ENCODE results near the gene PMM2.
A peak's percentile ranks its signal among the peaks of the same experiment; 100 is the strongest.

The PMM2 gene

DNA sequence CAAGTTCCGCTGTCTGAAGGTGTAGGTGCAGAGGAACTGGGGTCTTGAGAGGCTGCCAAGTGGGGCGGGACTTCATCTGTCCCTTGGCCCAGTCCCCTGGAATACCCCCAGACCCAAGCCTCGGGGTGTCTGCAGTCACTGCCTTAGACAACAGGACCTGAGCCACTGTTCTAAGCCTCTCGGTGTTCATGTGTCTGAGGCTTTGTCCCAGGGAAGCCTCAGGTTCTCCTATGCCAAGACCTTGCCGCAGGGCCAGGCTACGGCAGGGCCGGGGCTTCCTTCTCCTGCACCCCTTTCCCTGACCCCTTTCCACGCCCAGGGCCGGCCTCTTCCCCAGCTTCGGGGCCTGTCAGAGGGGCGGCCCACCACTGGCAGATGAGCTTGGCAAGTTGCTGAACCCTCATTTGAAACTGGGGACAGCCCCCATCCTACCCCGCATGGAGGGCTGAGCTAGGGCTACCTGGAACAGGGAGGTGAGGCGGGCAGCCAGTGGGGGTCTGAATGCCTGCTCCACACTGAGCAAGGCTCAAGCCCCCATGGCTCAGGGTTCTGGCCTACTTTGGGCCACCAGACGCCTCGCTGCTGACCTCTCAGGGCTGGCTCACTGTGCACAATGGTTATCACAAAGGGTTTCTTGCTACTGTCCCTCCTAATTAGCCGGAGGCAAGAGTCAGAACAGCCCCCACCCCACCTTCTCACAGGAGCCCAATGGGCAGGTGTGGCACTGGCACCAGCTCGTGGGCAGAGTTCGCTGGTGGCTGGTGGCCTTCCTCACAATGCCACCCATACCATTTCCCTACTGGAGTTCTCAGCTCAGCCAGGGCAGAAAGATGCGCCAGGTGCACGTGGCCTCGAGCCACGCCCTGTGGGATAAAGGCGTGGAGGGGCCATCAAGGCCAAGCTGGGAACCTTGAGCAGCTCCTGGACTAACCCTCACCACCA, 91.6 kb downstream of the PMM2 start (continued):
- TF ChIP-seq AEBP2 (tag by site-specific recombination; IDR thresholded peaks at IDR 0.05; ENCODE audit: borderline replicate concordance) (no peak), ELK4 (IDR thresholded peaks at IDR 0.05; ENCODE audit: borderline replicate concordance, low read depth, low read length) (no peak)
- TF ChIP-seq, protein P1, sequence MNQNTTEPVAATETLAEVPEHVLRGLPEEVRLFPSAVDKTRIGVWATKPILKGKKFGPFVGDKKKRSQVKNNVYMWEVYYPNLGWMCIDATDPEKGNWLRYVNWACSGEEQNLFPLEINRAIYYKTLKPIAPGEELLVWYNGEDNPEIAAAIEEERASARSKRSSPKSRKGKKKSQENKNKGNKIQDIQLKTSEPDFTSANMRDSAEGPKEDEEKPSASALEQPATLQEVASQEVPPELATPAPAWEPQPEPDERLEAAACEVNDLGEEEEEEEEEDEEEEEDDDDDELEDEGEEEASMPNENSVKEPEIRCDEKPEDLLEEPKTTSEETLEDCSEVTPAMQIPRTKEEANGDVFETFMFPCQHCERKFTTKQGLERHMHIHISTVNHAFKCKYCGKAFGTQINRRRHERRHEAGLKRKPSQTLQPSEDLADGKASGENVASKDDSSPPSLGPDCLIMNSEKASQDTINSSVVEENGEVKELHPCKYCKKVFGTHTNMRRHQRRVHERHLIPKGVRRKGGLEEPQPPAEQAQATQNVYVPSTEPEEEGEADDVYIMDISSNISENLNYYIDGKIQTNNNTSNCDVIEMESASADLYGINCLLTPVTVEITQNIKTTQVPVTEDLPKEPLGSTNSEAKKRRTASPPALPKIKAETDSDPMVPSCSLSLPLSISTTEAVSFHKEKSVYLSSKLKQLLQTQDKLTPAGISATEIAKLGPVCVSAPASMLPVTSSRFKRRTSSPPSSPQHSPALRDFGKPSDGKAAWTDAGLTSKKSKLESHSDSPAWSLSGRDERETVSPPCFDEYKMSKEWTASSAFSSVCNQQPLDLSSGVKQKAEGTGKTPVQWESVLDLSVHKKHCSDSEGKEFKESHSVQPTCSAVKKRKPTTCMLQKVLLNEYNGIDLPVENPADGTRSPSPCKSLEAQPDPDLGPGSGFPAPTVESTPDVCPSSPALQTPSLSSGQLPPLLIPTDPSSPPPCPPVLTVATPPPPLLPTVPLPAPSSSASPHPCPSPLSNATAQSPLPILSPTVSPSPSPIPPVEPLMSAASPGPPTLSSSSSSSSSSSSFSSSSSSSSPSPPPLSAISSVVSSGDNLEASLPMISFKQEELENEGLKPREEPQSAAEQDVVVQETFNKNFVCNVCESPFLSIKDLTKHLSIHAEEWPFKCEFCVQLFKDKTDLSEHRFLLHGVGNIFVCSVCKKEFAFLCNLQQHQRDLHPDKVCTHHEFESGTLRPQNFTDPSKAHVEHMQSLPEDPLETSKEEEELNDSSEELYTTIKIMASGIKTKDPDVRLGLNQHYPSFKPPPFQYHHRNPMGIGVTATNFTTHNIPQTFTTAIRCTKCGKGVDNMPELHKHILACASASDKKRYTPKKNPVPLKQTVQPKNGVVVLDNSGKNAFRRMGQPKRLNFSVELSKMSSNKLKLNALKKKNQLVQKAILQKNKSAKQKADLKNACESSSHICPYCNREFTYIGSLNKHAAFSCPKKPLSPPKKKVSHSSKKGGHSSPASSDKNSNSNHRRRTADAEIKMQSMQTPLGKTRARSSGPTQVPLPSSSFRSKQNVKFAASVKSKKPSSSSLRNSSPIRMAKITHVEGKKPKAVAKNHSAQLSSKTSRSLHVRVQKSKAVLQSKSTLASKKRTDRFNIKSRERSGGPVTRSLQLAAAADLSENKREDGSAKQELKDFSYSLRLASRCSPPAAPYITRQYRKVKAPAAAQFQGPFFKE (tag by site-specific recombination; IDR thresholded peaks at IDR 0.05; ENCODE audit: borderline replicate concordance) = no peak

GRCh38 chr16:8889893-8890548, 92.4 kb downstream of the PMM2 start:
- POLR2A ChIA-PET = interaction anchor here (0.8 to 1.8 kb wide), 2 partner anchors 19 to 21 kb away, joined by 3 to 5 read pairs; partner anchors contain the start of gene CARHSP1
- H3K36me3 ChIP-seq (ENCODE audit: control insufficient read depth in 2 of 2, insufficient read depth in 1 of 2, low read length in 2 of 2) = peaks cover 12 to 75% of the 10 kb centered on the region in 2 experiments
- CTCF ChIA-PET = interaction anchor here (1.2 to 1.5 kb wide), 3 partner anchors 9 to 323 kb away, joined by 3 to 5 read pairs (median 4); no protein-coding TSS in a partner anchor
- no peaks in the 10 kb centered on the region for H3K4me1 ChIP-seq (ENCODE audit: control insufficient read depth, insufficient read depth, low read length)
- no peak overlapping the region for H3K27ac ChIP-seq (ENCODE audit: extremely low read depth, low read depth, low read length)
- no peak overlapping the region for H3K4me3 ChIP-seq (ENCODE audit: low read depth, low read length)
- TF ChIP-seq ZNF175 (tag by site-specific recombination; IDR thresholded peaks at IDR 0.05) (no peak), ZFHX2 (tag by site-specific recombination; conservative IDR thresholded peaks at IDR 0.05) (peak; percentile 13; the same call in 1 of the 2 replicates)
- no peaks in the 10 kb centered on the region for H3K9me3 ChIP-seq (ENCODE audit: control insufficient read depth, insufficient read depth, low read depth, low read length)

DNA sequence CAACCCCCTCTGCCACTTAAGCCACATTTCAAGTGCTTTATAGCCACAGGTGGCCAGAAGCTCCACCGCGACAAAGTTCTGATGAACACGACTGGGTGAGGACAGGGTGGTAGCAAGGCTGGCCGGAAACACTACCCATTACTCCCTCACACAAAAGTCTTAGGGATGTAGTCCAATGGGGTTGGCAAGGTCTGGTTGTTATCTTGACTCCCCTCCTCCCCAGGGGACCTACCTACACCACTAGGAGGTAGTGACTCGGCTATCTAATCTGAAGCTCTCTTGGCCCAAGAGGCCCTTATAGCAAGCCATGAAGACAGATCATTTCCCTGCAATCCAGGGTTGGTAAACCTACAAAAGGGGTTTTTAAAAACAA, 92.9 kb downstream of the PMM2 start:
- Histone ChIP-seq H3K36me3 (ENCODE audit: control insufficient read depth in 2 of 2, insufficient read depth in 1 of 2, low read length in 2 of 2) (peaks cover 12 to 80% of the 10 kb centered on the region in 2 experiments), H3K4me1 (ENCODE audit: control insufficient read depth, insufficient read depth, low read length) (no peaks in the 10 kb centered on the region), H3K4me3 (ENCODE audit: low read depth, low read length) (no peak overlapping the region), H3K27ac (ENCODE audit: extremely low read depth, low read depth, low read length) (no peak overlapping the region), H3K9me3 (ENCODE audit: control insufficient read depth, insufficient read depth, low read depth, low read length) (no peaks in the 10 kb centered on the region)
- peak; percentile 45 for TF ChIP-seq GLIS1 (tag by site-specific recombination; IDR thresholded peaks at IDR 0.05)
- TF ChIP-seq ZNF558 (tag by site-specific recombination; IDR thresholded peaks at IDR 0.05) = no peak
- 0 out of 2 replicates have a peak, but pooled peaks have one; percentile 12 for TF ChIP-seq SCRT1 (tag by site-specific recombination; IDR thresholded peaks at IDR 0.05; ENCODE audit: borderline replicate concordance)
- TF ChIP-seq GLI2 (tag by site-specific recombination; IDR thresholded peaks at IDR 0.05; ENCODE audit: borderline replicate concordance, low read depth) = no peak
- TF ChIP-seq SCRT2 (tag by site-specific recombination; IDR thresholded peaks at IDR 0.05) = 0 out of 2 replicates have a peak, but pooled peaks have one; percentile 38
- POLR2A ChIA-PET = interaction anchor here (0.5 to 1.8 kb wide), 3 partner anchors 19 to 113 kb away, joined by 3 to 5 read pairs (median 3); partner anchors contain the start of gene CARHSP1
- CTCF ChIA-PET = interaction anchor here (1.2 to 1.5 kb wide), 3 partner anchors 9 to 323 kb away, joined by 3 to 9 read pairs (median 5); no protein-coding TSS in a partner anchor
